ENCODE measurements around the gene GTF3C2.

The GTF3C2 gene

GRCh38 chr2:27356382-27357181 lies at the start of gene GTF3C2:
Gene GTF3C2, minus strand, starts transcription at chr2:27356764. Its CDS starts 13,210 bp downstream, at chr2:27343554.
- DNase-seq, result peak; percentile 99

GRCh38 chr2:27400348-27401135 lies 44.0 kb upstream of the GTF3C2 start:
- DNase-seq, result no peak

GRCh38 chr2:27398962-27399361 lies 42.4 kb upstream of the GTF3C2 start:
- no peak for DNase-seq

- no peak for DNase-seq
Measured at GRCh38 chr2:27393225-27393624, 36.7 kb upstream of the GTF3C2 start.

- no peak for DNase-seq
Measured at GRCh38 chr2:27390822-27391679, 34.5 kb upstream of the GTF3C2 start.

GRCh38 chr2:27381577-27382181 lies 25.1 kb upstream of the GTF3C2 start:
- DNase-seq, result no peak

- DNase-seq, result peak; percentile 98
Measured at GRCh38 chr2:27380626-27381545, 24.3 kb upstream of the GTF3C2 start, which contains the start of gene ZNF513. Gene ZNF513, minus strand, starts transcription at chr2:27380734. Its CDS starts 208 bp downstream, at chr2:27380526.

- DNase-seq, result peak; percentile 90
Measured at GRCh38 chr2:27379836-27380625, 23.5 kb upstream of the GTF3C2 start.

- DNase-seq, result no peak
Measured at GRCh38 chr2:27379383-27379835, 22.8 kb upstream of the GTF3C2 start.

- DNase-seq, result no peak
Measured at GRCh38 chr2:27378809-27379290, 22.3 kb upstream of the GTF3C2 start.

- peak; percentile 14 for DNase-seq
Measured at GRCh38 chr2:27378096-27378808, 21.7 kb upstream of the GTF3C2 start.

- no peak for DNase-seq
Measured at GRCh38 chr2:27377618-27378095, 21.1 kb upstream of the GTF3C2 start.

GRCh38 chr2:27376866-27377617 lies 20.5 kb upstream of the GTF3C2 start:
- DNase-seq, result no peak

- no peak for DNase-seq
Measured at GRCh38 chr2:27376151-27376865, 19.7 kb upstream of the GTF3C2 start.

- no peak for DNase-seq
Measured at GRCh38 chr2:27375513-27376099, 19.0 kb upstream of the GTF3C2 start.

GRCh38 chr2:27373567-27373966 lies 17.0 kb upstream of the GTF3C2 start:
- no peak for DNase-seq

GRCh38 chr2:27372937-27373336 lies 16.4 kb upstream of the GTF3C2 start:
- no peak for DNase-seq

Measured in eye (tissue), 1 donor.